H9 (cell line): ENCODE results near the gene NRXN2. TPM values are rescaled to one million over a fixed set of nuclear protein-coding genes. Genes with fewer than 3 reads are reported as not detected.

Experiments used
- DNase-seq: peaks from one replicate; pipeline ENCODE4 v3.0.0-alpha.2; 2017
- H2AFZ ChIP-seq: one replicate; pipeline ENCODE4 v1.6.1; 2013; ENCODE audit warnings: mild to moderate bottlenecking, low read length, control low read depth, moderate library complexity
- H2AK5ac ChIP-seq: 2 replicates; pipeline ENCODE4 v1.6.1; 2013; ENCODE audit warnings: low read length, control low read depth, mixed read lengths; ENCODE audit not compliant: insufficient read length
- H2BK120ac ChIP-seq: one replicate; pipeline ENCODE4 v1.6.1; 2013; ENCODE audit warnings: low read depth, mild to moderate bottlenecking, low read length, control low read depth, inconsistent platforms; ENCODE audit not compliant: poor library complexity, severe bottlenecking
- H2BK12ac ChIP-seq: 2 replicates; pipeline ENCODE4 v1.6.1; 2013; ENCODE audit warnings: low read length, control low read depth, mixed read lengths, low read depth; ENCODE audit not compliant: insufficient read length
- H2BK15ac ChIP-seq: 2 replicates; pipeline ENCODE4 v1.6.1; 2013; ENCODE audit warnings: low read depth, low read length, control low read depth
- H2BK20ac ChIP-seq: one replicate; pipeline ENCODE4 v1.6.1; 2013; ENCODE audit warnings: low read depth, mild to moderate bottlenecking, low read length, control low read depth, inconsistent platforms; ENCODE audit not compliant: poor library complexity, severe bottlenecking
- H2BK5ac ChIP-seq: 2 replicates; pipeline ENCODE4 v1.6.1; 2013; ENCODE audit warnings: low read length, control low read depth, mixed read lengths; ENCODE audit not compliant: insufficient read length
- H3K14ac ChIP-seq: 2 replicates; pipeline ENCODE4 v1.6.1; 2013; ENCODE audit warnings: low read length, control low read depth; ENCODE audit not compliant: insufficient read depth
- H3K18ac ChIP-seq: 2 replicates; pipeline ENCODE4 v1.6.1; 2013; ENCODE audit warnings: low read depth, mild to moderate bottlenecking, mixed read lengths, low read length, control low read depth; ENCODE audit not compliant: insufficient read length
- H3K23ac ChIP-seq: 2 replicates; pipeline ENCODE4 v1.6.1; 2013; ENCODE audit warnings: low read length, control low read depth, mixed read lengths, low read depth; ENCODE audit not compliant: insufficient read length
- H3K23me2 ChIP-seq: 2 replicates; pipeline ENCODE4 v1.6.1; 2013; ENCODE audit warnings: low read depth, mild to moderate bottlenecking, mixed read lengths, low read length, control low read depth; ENCODE audit not compliant: insufficient read length, poor library complexity, severe bottlenecking
- H3K27ac ChIP-seq: 2 replicates; pipeline ENCODE4 v1.5.1; 2013; ENCODE audit warnings: low read length, control low read depth, mixed read lengths, low read depth; ENCODE audit not compliant: insufficient read length
- H3K27me3 ChIP-seq: 2 replicates; pipeline ENCODE4 v1.6.1; 2013; ENCODE audit warnings: low read length, control low read depth, inconsistent platforms; ENCODE audit not compliant: insufficient read depth
- H3K4ac ChIP-seq: 2 replicates; pipeline ENCODE4 v1.6.1; 2013; ENCODE audit warnings: low read depth, mild to moderate bottlenecking, control low read depth, inconsistent platforms, low read length, moderate library complexity
- H3K4me1 ChIP-seq: 2 replicates; pipeline ENCODE4 v1.6.1; 2013; ENCODE audit warnings: low read length, control low read depth, inconsistent platforms; ENCODE audit not compliant: insufficient read depth
- H3K4me2 ChIP-seq: 2 replicates; pipeline ENCODE4 v1.6.1; 2013; ENCODE audit warnings: low read length, control low read depth, mixed read lengths; ENCODE audit not compliant: insufficient read length, insufficient read depth
- H3K56ac ChIP-seq: 2 replicates; pipeline ENCODE4 v1.6.1; 2013; ENCODE audit warnings: low read depth, mild to moderate bottlenecking, mixed read lengths, low read length, control low read depth; ENCODE audit not compliant: insufficient read length
- H3K79me1 ChIP-seq: 2 replicates; pipeline ENCODE4 v1.6.1; 2013; ENCODE audit warnings: low read depth, mild to moderate bottlenecking, moderate library complexity, low read length, control low read depth, inconsistent platforms; ENCODE audit not compliant: insufficient read depth, poor library complexity, severe bottlenecking
- H3K79me2 ChIP-seq: 2 replicates; pipeline ENCODE4 v1.6.1; 2013; ENCODE audit warnings: low read length, control low read depth, inconsistent platforms; ENCODE audit not compliant: insufficient read depth
- H3K9ac ChIP-seq: 2 replicates; pipeline ENCODE4 v1.6.1; 2013; ENCODE audit warnings: low read length, control low read depth, mixed read lengths; ENCODE audit not compliant: insufficient read length; ENCODE audit errors: extremely low read depth
- H3K9me3 ChIP-seq: one replicate; pipeline ENCODE4 v1.6.1; 2013; ENCODE audit warnings: low read depth, low read length, inconsistent platforms; ENCODE audit not compliant: control insufficient read depth
- H3T11ph ChIP-seq: one replicate; pipeline ENCODE4 v1.6.1; 2013; ENCODE audit warnings: mild to moderate bottlenecking, low read length, control low read depth, inconsistent platforms
- H4K20me1 ChIP-seq: one replicate; pipeline ENCODE4 v1.6.1; 2013; ENCODE audit not compliant: control insufficient read depth, insufficient read length, insufficient read depth
- H4K5ac ChIP-seq: 2 replicates; pipeline ENCODE4 v1.6.1; 2013; ENCODE audit warnings: low read depth, mild to moderate bottlenecking, mixed read lengths, low read length, control low read depth; ENCODE audit not compliant: insufficient read length
- H4K8ac ChIP-seq: replicated peaks from 2 replicates; pipeline ENCODE4 v1.6.1; 2013; ENCODE audit warnings: low read length, control low read depth, mixed read lengths, low read depth; ENCODE audit not compliant: insufficient read length
- H4K91ac ChIP-seq: 2 replicates; pipeline ENCODE4 v1.6.1; 2013; ENCODE audit warnings: low read depth, mild to moderate bottlenecking, moderate library complexity, mixed read lengths, low read length, control low read depth; ENCODE audit not compliant: insufficient read length
- H3K27ac Mint-ChIP-seq, 3 experiments: 2 replicates in 2 of 3; 3 replicates in 1 of 3; pipeline ENCODE4 v1.8.0; 2020 to 2021; ENCODE audit warnings: mixed read lengths in 3 of 3, mild to moderate bottlenecking in 1 of 3, moderate library complexity in 1 of 3
- H3K27me3 Mint-ChIP-seq: 2 replicates; pipeline ENCODE4 v1.8.0; 2021; ENCODE audit warnings: low read depth, mild to moderate bottlenecking, moderate library complexity, mixed read lengths
- H3K36me3 Mint-ChIP-seq, 3 experiments: 2 replicates in 2 of 3; 3 replicates in 1 of 3; pipeline ENCODE4 v1.8.0; 2020 to 2021; ENCODE audit warnings: low read depth in 3 of 3, mixed read lengths in 3 of 3; ENCODE audit not compliant: insufficient read depth in 1 of 3
- H3K4me1 Mint-ChIP-seq, 2 experiments: 2 replicates each; pipeline ENCODE4 v1.8.0; 2020; ENCODE audit warnings: mixed read lengths in 2 of 2
- H3K4me3 Mint-ChIP-seq, 2 experiments: 2 replicates in 1 of 2; 3 replicates in 1 of 2; pipeline ENCODE4 v1.8.0; 2020 to 2021; ENCODE audit warnings: mild to moderate bottlenecking in 2 of 2, mixed read lengths in 2 of 2, moderate library complexity in 1 of 2
- H3K9me3 Mint-ChIP-seq, 2 experiments: 2 replicates in 1 of 2; 3 replicates in 1 of 2; pipeline ENCODE4 v1.8.0; 2020; ENCODE audit warnings: mild to moderate bottlenecking in 2 of 2, mixed read lengths in 2 of 2, moderate library complexity in 1 of 2
- WGBS: extraction: QIAGEN DNeasy Blood & Tissue Kit; methylation state at CpG from one replicate; pipeline ENCODE4 v1.1.7; 2013; ENCODE audit warnings: missing lambda C conversion rate, low lambda C conversion rate, mixed read lengths; ENCODE audit not compliant: insufficient read length; ENCODE audit errors: extremely low coverage; 5-methylcytosine and 5-hydroxymethylcytosine counted together
- total RNA-seq: library from RNA; stranded (reverse); gene quantifications from 2 replicates; pipeline ENCODE4 v1.2.1, GENCODE V29; 2021
- TF ChIP-seq, protein P1 (sequence below): fragments of 200-600 bp; sonication (generic); conservative IDR thresholded peaks from 3 replicates; pipeline ENCODE4 v1.8.0; 2021; ENCODE audit warnings: antibody characterized with exemption, mild to moderate bottlenecking

Gene NRXN2
- total RNA-seq, 1 experiment from 2014 or later = 3.9 TPM

DNA sequence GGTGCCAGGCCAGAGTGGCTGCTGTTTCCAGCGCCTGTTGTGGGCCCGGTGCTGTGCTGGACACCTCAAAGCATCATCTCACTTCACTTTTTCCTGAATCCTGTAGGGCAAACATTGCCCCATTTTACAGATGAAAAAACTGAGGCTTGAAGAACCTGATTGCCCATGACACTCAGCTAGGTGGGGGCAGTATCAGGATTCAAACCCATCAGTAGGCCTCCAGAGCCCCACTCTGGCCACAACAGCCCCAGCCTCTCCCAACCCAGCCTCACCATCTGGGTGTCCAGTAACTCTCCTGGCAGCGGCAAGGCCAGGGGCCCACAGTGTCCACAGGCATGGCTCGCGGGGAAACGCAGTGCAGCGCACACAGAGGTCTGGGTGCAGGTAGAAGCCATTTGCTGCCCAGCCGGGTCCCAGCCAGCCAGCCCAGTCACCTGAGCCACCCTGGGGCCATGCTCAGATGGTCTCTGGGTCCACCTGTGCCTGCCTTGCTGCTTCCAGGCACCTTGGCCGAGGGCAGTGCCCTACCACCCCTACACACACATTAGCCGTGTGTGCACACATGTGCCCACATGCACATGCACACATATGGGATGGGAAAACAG, 120.4 kb downstream of the NRXN2 start:
- no peak overlapping the region for H2BK5ac ChIP-seq
- no peaks in the 10 kb centered on the region for H4K20me1 ChIP-seq
- no peak overlapping the region for H3K56ac ChIP-seq
- Mint-ChIP-seq H3K27ac (no peak overlapping the region; a peak in 1 of 7 replicates), H3K27me3 (peaks cover 8% of the 10 kb centered on the region), H3K4me1 (peaks cover 5 to 12% of the 10 kb centered on the region in 2 experiments), H3K36me3 (no peaks in the 10 kb centered on the region), H3K9me3 (no peaks in the 10 kb centered on the region; a peak in 1 of 5 replicates), H3K4me3 (no peak overlapping the region)
- no peak overlapping the region for H4K91ac ChIP-seq
- no peak overlapping the region for H2BK120ac ChIP-seq
- no peak overlapping the region for H3K27ac ChIP-seq
- no peaks in the 10 kb centered on the region for H3K23me2 ChIP-seq
- no peak for DNase-seq
- no peak overlapping the region for H3K18ac ChIP-seq
- no peaks in the 10 kb centered on the region for H3K27me3 ChIP-seq
- no peak overlapping the region for H2AK5ac ChIP-seq
- H2BK12ac ChIP-seq = no peak overlapping the region
- no peaks in the 10 kb centered on the region for H3K4me1 ChIP-seq
- H2BK15ac ChIP-seq = no peak overlapping the region
- TF ChIP-seq, protein P1, sequence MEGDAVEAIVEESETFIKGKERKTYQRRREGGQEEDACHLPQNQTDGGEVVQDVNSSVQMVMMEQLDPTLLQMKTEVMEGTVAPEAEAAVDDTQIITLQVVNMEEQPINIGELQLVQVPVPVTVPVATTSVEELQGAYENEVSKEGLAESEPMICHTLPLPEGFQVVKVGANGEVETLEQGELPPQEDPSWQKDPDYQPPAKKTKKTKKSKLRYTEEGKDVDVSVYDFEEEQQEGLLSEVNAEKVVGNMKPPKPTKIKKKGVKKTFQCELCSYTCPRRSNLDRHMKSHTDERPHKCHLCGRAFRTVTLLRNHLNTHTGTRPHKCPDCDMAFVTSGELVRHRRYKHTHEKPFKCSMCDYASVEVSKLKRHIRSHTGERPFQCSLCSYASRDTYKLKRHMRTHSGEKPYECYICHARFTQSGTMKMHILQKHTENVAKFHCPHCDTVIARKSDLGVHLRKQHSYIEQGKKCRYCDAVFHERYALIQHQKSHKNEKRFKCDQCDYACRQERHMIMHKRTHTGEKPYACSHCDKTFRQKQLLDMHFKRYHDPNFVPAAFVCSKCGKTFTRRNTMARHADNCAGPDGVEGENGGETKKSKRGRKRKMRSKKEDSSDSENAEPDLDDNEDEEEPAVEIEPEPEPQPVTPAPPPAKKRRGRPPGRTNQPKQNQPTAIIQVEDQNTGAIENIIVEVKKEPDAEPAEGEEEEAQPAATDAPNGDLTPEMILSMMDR = no peak
- H3K79me1 ChIP-seq = no peaks in the 10 kb centered on the region
- no CpG with 5 or more reads among the region's 10 CpGs for WGBS
- no peaks in the 10 kb centered on the region for H3K9me3 ChIP-seq
- no peak overlapping the region; the same call in 1 of the 2 replicates for H3K14ac ChIP-seq
- no peak overlapping the region for H3K4ac ChIP-seq
- H4K5ac ChIP-seq = no peak overlapping the region
- no peak overlapping the region for H3K23ac ChIP-seq
- H3K79me2 ChIP-seq = no peaks in the 10 kb centered on the region
- H2BK20ac ChIP-seq = no peak overlapping the region
- H4K8ac ChIP-seq = no peak overlapping the region
- H3K9ac ChIP-seq = no peak overlapping the region
- H3T11ph ChIP-seq = no peak overlapping the region
- no peak overlapping the region for H2AFZ ChIP-seq
- no peak overlapping the region for H3K4me2 ChIP-seq
